Colonic mucosa (tissue), 4 donors: ENCODE measurements around the gene EFCAB12. TPM values are rescaled to one million over a fixed set of nuclear protein-coding genes. Genes with fewer than 3 reads are reported as not detected.

Source experiments
- DNase-seq: peaks from one replicate; pipeline ENCODE4 v3.0.0-alpha.2; 2020
- H3K27ac ChIP-seq: fragments of 200-600 bp; one replicate; pipeline ENCODE4 v1.8.0; 2021
- H3K27me3 ChIP-seq: fragments of 200-600 bp; one replicate; pipeline ENCODE4 v1.8.0; 2021
- H3K36me3 ChIP-seq: fragments of 200-600 bp; one replicate; pipeline ENCODE4 v1.8.0; 2021
- H3K4me1 ChIP-seq: fragments of 200-600 bp; one replicate; pipeline ENCODE4 v1.8.0; 2021; ENCODE audit warnings: mild to moderate bottlenecking
- H3K4me3 ChIP-seq: fragments of 200-600 bp; one replicate; pipeline ENCODE4 v1.8.0; 2021
- H3K9ac ChIP-seq, 2 donors: one replicate each; pipeline ENCODE4 v1.7.0; 2013; ENCODE audit warnings: control low read depth in 2 of 2, low read depth in 2 of 2, low read length in 2 of 2
- H3K9me3 ChIP-seq: fragments of 200-600 bp; one replicate; pipeline ENCODE4 v1.8.0; 2021
- CTCF ChIP-seq: fragments of 200-600 bp; IDR thresholded peaks from one replicate; pipeline ENCODE4 v1.8.0; 2022; ENCODE audit warnings: antibody characterized with exemption, mild to moderate bottlenecking
- intact Hi-C: fragments of 100-400 bp; cut with DNase I; formaldehyde crosslinking; loops from one replicate; pipeline ENCODE4 v1.14.1; 2022
- total RNA-seq, 2 donors: library from RNA; stranded (reverse); fragmentation: NEBNext Ultra II Directional in 1 of 2; extraction: Animal tissue kit (Norgen Biotek cat#: 25700) in 1 of 2; gene quantifications; one replicate each; pipeline ENCODE4 v1.2.1, GENCODE V29; 2021
- donor health status: healthy.
- donor health status: DM: no; HTN: no; CAD: no.
- donor health status: DM: no; HTN: no; CAD: no.

Gene EFCAB12
- total RNA-seq, 2 donors from 2014 or later = 0.16 to 0.47 TPM

GRCh38 chr3:129473067-129473768 lies 44.8 kb upstream of the EFCAB12 start:
- intact Hi-C loops = no loop called here
- Histone ChIP-seq H3K27ac (no peak overlapping the region), H3K27me3 (no peaks in the 10 kb centered on the region), H3K36me3 (no peaks in the 10 kb centered on the region), H3K4me1 (no peaks in the 10 kb centered on the region), H3K4me3 (no peak overlapping the region), H3K9ac (no peak overlapping the region), H3K9me3 (no peaks in the 10 kb centered on the region)
- no peak for DNase-seq
- no peak for TF ChIP-seq CTCF

GRCh38 chr3:129470861-129471260 lies 42.4 kb upstream of the EFCAB12 start:
- H3K27ac ChIP-seq = no peak overlapping the region
- no peaks in the 10 kb centered on the region for H3K36me3 ChIP-seq
- no peaks in the 10 kb centered on the region for H3K4me1 ChIP-seq
- H3K4me3 ChIP-seq = no peak overlapping the region
- intact Hi-C loops = no loop called here
- no peak for DNase-seq
- no peaks in the 10 kb centered on the region for H3K27me3 ChIP-seq
- no peak overlapping the region for H3K9ac ChIP-seq
- H3K9me3 ChIP-seq = no peaks in the 10 kb centered on the region
- no peak for TF ChIP-seq CTCF

- no peaks in the 10 kb centered on the region for H3K27me3 ChIP-seq
- intact Hi-C loops = no loop called here
- no peaks in the 10 kb centered on the region for H3K36me3 ChIP-seq
- no peak for TF ChIP-seq CTCF
- no peaks in the 10 kb centered on the region for H3K4me1 ChIP-seq
- peak overlapping the region; percentile 36 for H3K27ac ChIP-seq
- H3K9ac ChIP-seq = peak overlapping the region in 1 of 2 donors; percentile 15
- H3K9me3 ChIP-seq = no peaks in the 10 kb centered on the region
- peak; percentile 50 for DNase-seq
- no peak overlapping the region for H3K4me3 ChIP-seq
Observed at GRCh38 chr3:129469026-129469425, 40.6 kb upstream of the EFCAB12 start.

- Histone ChIP-seq H3K9ac (no peak overlapping the region), H3K4me3 (no peak overlapping the region), H3K4me1 (no peaks in the 10 kb centered on the region), H3K36me3 (no peaks in the 10 kb centered on the region), H3K9me3 (no peaks in the 10 kb centered on the region), H3K27me3 (no peaks in the 10 kb centered on the region), H3K27ac (no peak overlapping the region)
- intact Hi-C loops = no loop called here
- TF ChIP-seq CTCF = no peak
- DNase-seq = no peak
Observed at GRCh38 chr3:129467932-129468331, 39.5 kb upstream of the EFCAB12 start.

- intact Hi-C loops = no loop called here
- no peaks in the 10 kb centered on the region for H3K9me3 ChIP-seq
- no peak for TF ChIP-seq CTCF
- no peak overlapping the region for H3K4me3 ChIP-seq
- no peak for DNase-seq
- no peaks in the 10 kb centered on the region for H3K4me1 ChIP-seq
- no peaks in the 10 kb centered on the region for H3K27me3 ChIP-seq
- H3K36me3 ChIP-seq = no peaks in the 10 kb centered on the region
- no peak overlapping the region for H3K27ac ChIP-seq
- H3K9ac ChIP-seq = no peak overlapping the region
Observed at GRCh38 chr3:129463716-129464115, 35.3 kb upstream of the EFCAB12 start.
